ENCODE measurements around the gene SNX20. TPM values are rescaled to one million over a fixed set of nuclear protein-coding genes. Genes with fewer than 3 reads are reported as not detected.

SNX20 gene
- total RNA-seq, 1 donor from 2014 or later = not detected

GRCh38 chr16:50677351-50677750 lies 3.8 kb downstream of the SNX20 start:
- Mint-ChIP-seq H3K4me3 (no peak overlapping the region), H3K9me3 (no peaks in the 10 kb centered on the region), H3K36me3 (no peaks in the 10 kb centered on the region), H3K27ac (no peak overlapping the region), H3K27me3 (no peaks in the 10 kb centered on the region), H3K4me1 (ENCODE audit: unreplicated experiment) (peaks cover 5% of the 10 kb centered on the region)
- no peak for DNase-seq (ENCODE audit: extremely low spot score, unreplicated experiment)
- TF ChIP-seq CTCF (conservative IDR thresholded peaks at IDR 0.05) = peak; percentile 68

DNA sequence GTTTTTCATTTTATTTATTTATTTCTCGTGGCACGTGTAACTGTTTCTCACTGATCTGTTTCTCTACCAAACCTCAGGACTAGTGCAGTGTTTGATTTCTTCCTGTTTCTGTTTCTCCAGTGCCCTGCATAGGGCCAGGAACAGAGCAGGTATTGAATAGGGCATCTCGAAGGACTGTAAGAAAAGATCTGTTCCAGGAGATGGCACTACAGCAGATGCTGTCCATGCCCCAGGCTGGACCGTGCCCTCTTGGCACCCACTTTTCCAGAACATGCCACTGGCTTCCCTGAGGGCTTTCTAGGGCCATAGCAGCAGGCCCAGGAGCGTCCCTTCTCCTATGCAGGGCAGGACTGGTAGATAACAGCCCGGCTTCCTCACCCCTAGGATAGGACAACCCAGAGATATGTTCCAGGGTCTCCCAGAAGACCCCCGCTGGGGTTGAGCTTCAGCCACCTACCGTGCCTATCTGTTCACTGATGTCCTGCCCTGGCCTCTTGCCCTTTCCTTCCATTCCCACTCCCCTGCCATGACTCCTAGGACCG lies 4.4 kb downstream of the SNX20 start:
- TF ChIP-seq CTCF (conservative IDR thresholded peaks at IDR 0.05) = no peak
- no peaks in the 10 kb centered on the region for H3K36me3 Mint-ChIP-seq
- no peaks in the 10 kb centered on the region for H3K27me3 Mint-ChIP-seq
- no peak overlapping the region for H3K4me3 Mint-ChIP-seq
- peaks cover 2% of the 10 kb centered on the region for H3K9me3 Mint-ChIP-seq
- peaks cover 5% of the 10 kb centered on the region for H3K4me1 Mint-ChIP-seq (ENCODE audit: unreplicated experiment)
- H3K27ac Mint-ChIP-seq = no peak overlapping the region
- DNase-seq (ENCODE audit: extremely low spot score, unreplicated experiment) = no peak

GRCh38 chr16:50675686-50676610 lies 5.2 kb downstream of the SNX20 start:
- Mint-ChIP-seq H3K27me3 (no peaks in the 10 kb centered on the region), H3K4me3 (no peak overlapping the region), H3K4me1 (ENCODE audit: unreplicated experiment) (peaks cover 5% of the 10 kb centered on the region), H3K9me3 (peaks cover 8% of the 10 kb centered on the region), H3K36me3 (peaks cover 6% of the 10 kb centered on the region), H3K27ac (no peak overlapping the region)
- DNase-seq (ENCODE audit: extremely low spot score, unreplicated experiment) = no peak
- TF ChIP-seq CTCF (conservative IDR thresholded peaks at IDR 0.05) = no peak

GRCh38 chr16:50674831-50675230 lies 6.3 kb downstream of the SNX20 start:
- peaks cover 6% of the 10 kb centered on the region for H3K36me3 Mint-ChIP-seq
- no peaks in the 10 kb centered on the region for H3K27me3 Mint-ChIP-seq
- peaks cover 8% of the 10 kb centered on the region for H3K9me3 Mint-ChIP-seq
- TF ChIP-seq CTCF (conservative IDR thresholded peaks at IDR 0.05) = no peak
- no peak overlapping the region for H3K4me3 Mint-ChIP-seq
- no peak for DNase-seq (ENCODE audit: extremely low spot score, unreplicated experiment)
- H3K27ac Mint-ChIP-seq = no peak overlapping the region
- H3K4me1 Mint-ChIP-seq (ENCODE audit: unreplicated experiment) = peaks cover 5% of the 10 kb centered on the region

DNA sequence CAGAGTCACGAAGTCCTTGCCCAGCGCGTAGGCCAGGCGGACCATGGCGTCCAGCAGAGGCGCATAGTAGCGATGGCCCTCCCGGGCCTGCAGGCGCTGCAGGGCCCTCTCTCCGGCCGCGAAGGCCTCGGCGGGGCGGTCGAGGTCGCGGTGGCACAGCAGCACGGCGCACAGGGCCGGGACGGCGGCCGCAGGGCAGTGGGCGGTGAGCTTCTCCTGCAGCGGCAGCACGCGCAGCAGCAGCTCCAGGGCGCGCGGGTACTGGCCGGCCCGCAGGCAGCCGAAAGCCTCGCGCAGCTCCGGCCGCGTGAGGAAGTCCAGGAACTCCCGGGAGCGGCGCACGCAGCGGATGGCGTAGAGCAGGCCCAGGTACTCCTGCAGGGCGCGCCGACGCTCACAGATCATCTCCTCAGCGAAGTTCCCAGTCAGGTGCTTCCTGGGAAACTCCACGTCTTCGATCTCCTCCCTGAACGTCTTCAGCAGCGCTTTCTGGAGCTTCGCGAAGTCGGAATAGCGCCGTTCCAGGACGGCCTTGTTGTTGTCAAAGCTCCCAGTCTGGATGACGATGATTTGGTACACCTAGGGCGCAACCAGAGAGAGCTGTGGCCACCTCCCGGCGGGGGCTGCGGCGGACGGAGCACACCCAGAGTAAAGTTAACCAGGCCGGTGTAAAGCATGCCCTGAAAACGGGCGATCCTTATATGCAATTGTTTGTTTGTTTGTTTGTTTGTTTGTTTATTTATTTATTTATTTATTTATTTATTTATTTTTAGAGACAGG lies 7.4 kb downstream of the SNX20 start:
- peaks cover 7% of the 10 kb centered on the region for H3K4me1 Mint-ChIP-seq (ENCODE audit: unreplicated experiment)
- H3K27ac Mint-ChIP-seq = no peak overlapping the region
- DNase-seq (ENCODE audit: extremely low spot score, unreplicated experiment) = no peak
- H3K9me3 Mint-ChIP-seq = peaks cover 8% of the 10 kb centered on the region
- H3K4me3 Mint-ChIP-seq = no peak overlapping the region
- no peak for TF ChIP-seq CTCF (conservative IDR thresholded peaks at IDR 0.05)
- peaks cover 6% of the 10 kb centered on the region for H3K36me3 Mint-ChIP-seq
- H3K27me3 Mint-ChIP-seq = no peaks in the 10 kb centered on the region
